B cell (primary cell): ENCODE results near the gene CDKN2D. TPM values are rescaled to one million over a fixed set of nuclear protein-coding genes. Genes with fewer than 3 reads are reported as not detected.

Source experiments
- ATAC-seq: fragments of 200-7000 bp; cut with Tn5 transposase; one replicate; pipeline ENCODE4 v1.10.0; 2021; ENCODE audit warnings: low read depth, mild to moderate bottlenecking, moderate number of reproducible peaks, moderate library complexity
- CTCF ChIA-PET: fragments of 350-600 bp; sonication (Branson Sonifier 250); formaldehyde crosslinking; loops from one replicate; lab custom pipeline; 2021; ENCODE audit warnings: antibody characterized with exemption, inconsistent platforms; lab: Charles Lee
- POLR2A ChIA-PET: fragments of 350-600 bp; sonication (Branson Sonifier 250); formaldehyde crosslinking; loops from one replicate; lab custom pipeline; 2021; ENCODE audit warnings: antibody characterized with exemption; lab: Charles Lee
- DNase-seq: peaks from one replicate; pipeline ENCODE4 v3.0.0; 2013
- H2AFZ ChIP-seq: 2 replicates; pipeline ENCODE4 v1.6.1; 2012; ENCODE audit warnings: mild to moderate bottlenecking, low read depth, low read length; ENCODE audit not compliant: insufficient read depth, poor library complexity, severe bottlenecking
- H3K27ac ChIP-seq, 2 donors: 1 replicate in 1 of 2; 2 replicates in 1 of 2; pipeline ENCODE4 v1.5.1; 2012 to 2013; ENCODE audit warnings: low read length in 2 of 2, mild to moderate bottlenecking in 2 of 2, moderate library complexity in 1 of 2
- H3K27me3 ChIP-seq, 4 experiments: fragments of 200-600 bp in 1 of 4; sonication (generic) in 1 of 4; replicated peaks in 1 of 4; 1 replicate in 2 of 4; 2 replicates in 2 of 4; pipeline versions ENCODE4 v1.6.1 to v1.7.0; 2013 to 2016; ENCODE audit warnings: low read length in 3 of 4, mild to moderate bottlenecking in 2 of 4, mixed read lengths in 1 of 4, moderate library complexity in 1 of 4; ENCODE audit not compliant: insufficient read depth in 4 of 4, control insufficient read depth in 3 of 4; ENCODE audit errors: control extremely low read depth in 1 of 4
- H3K36me3 ChIP-seq, 2 experiments: replicated peaks in 1 of 2; 1 replicate in 1 of 2; 2 replicates in 1 of 2; pipeline versions ENCODE4 v1.6.1 to v1.7.1; 2013; ENCODE audit warnings: low read length in 1 of 2; ENCODE audit not compliant: insufficient read depth in 2 of 2, control insufficient read depth in 1 of 2; ENCODE audit errors: control extremely low read depth in 1 of 2, extremely low read depth in 1 of 2
- H3K4me1 ChIP-seq, 2 donors: fragments of 200-600 bp in 1 of 2; sonication (generic) in 1 of 2; 1 replicate in 1 of 2; 2 replicates in 1 of 2; pipeline versions ENCODE4 v1.5.1 to v1.6.1; 2013 to 2017; ENCODE audit warnings: low read length in 2 of 2; ENCODE audit not compliant: control insufficient read depth in 2 of 2, insufficient read depth in 2 of 2
- H3K4me2 ChIP-seq: replicated peaks from 2 replicates; pipeline ENCODE3; 2012; ENCODE audit warnings: mild to moderate bottlenecking, low read depth, low read length; ENCODE audit not compliant: poor library complexity, severe bottlenecking
- H3K4me3 ChIP-seq, 5 experiments: fragments of 200-600 bp in 1 of 5; sonication (generic) in 1 of 5; 1 replicate in 3 of 5; 2 replicates in 2 of 5; pipeline versions ENCODE4 v1.5.1 to v1.7.0; 2011 to 2016; ENCODE audit warnings: low read length in 4 of 5, mild to moderate bottlenecking in 4 of 5, low read depth in 2 of 5, control low read depth in 1 of 5, moderate library complexity in 1 of 5; ENCODE audit not compliant: insufficient read depth in 1 of 5; ENCODE audit errors: control extremely low read depth in 1 of 5, extremely low read depth in 1 of 5
- H3K79me2 ChIP-seq: fragments of 200-600 bp; sonication (generic); one replicate; pipeline ENCODE4 v1.6.0; 2016; ENCODE audit warnings: low read length; ENCODE audit not compliant: control insufficient read depth, insufficient read depth
- H3K9ac ChIP-seq: fragments of 200-600 bp; sonication (generic); 2 replicates; pipeline ENCODE4 v1.6.1; 2017; ENCODE audit warnings: mild to moderate bottlenecking, low read length, moderate library complexity
- H3K9me3 ChIP-seq, 3 donors: one replicate each; pipeline versions ENCODE4 v1.6.1 to v1.7.1; 2013; ENCODE audit warnings: low read length in 2 of 3; ENCODE audit not compliant: control insufficient read depth in 2 of 3, insufficient read depth in 1 of 3; ENCODE audit errors: control extremely low read depth in 1 of 3
- H4K20me1 ChIP-seq: 2 replicates; pipeline ENCODE4 v1.6.0; 2012; ENCODE audit warnings: mild to moderate bottlenecking, low read length; ENCODE audit not compliant: insufficient read depth, control insufficient read depth, poor library complexity, severe bottlenecking
- H3K27ac Mint-ChIP-seq: one replicate; pipeline ENCODE4 v1.8.0; 2021; ENCODE audit warnings: mixed read lengths
- H3K27me3 Mint-ChIP-seq: one replicate; pipeline ENCODE4 v1.8.0; 2021; ENCODE audit warnings: mixed read lengths
- H3K4me1 Mint-ChIP-seq: one replicate; pipeline ENCODE4 v1.8.0; 2021; ENCODE audit warnings: mixed read lengths
- H3K4me3 Mint-ChIP-seq: one replicate; pipeline ENCODE4 v1.8.0; 2021; ENCODE audit warnings: mixed read lengths
- H3K9me3 Mint-ChIP-seq: one replicate; pipeline ENCODE4 v1.8.0; 2022; ENCODE audit warnings: mixed read lengths; ENCODE audit not compliant: insufficient read depth
- EZH2 ChIP-seq: IDR thresholded peaks from 2 replicates; pipeline ENCODE4 v1.6.1; 2012; ENCODE audit warnings: borderline replicate concordance, low read depth, mild to moderate bottlenecking, moderate library complexity, low read length; ENCODE audit not compliant: insufficient read depth, poor library complexity, severe bottlenecking
- whole genome bisulfite sequencing: methylation state at CpG from one replicate; pipeline ENCODE4 v1.1.5; 2013; ENCODE audit warnings: missing lambda C conversion rate; ENCODE audit not compliant: insufficient coverage; 5-methylcytosine and 5-hydroxymethylcytosine counted together
- intact Hi-C: fragments of 100-400 bp; cut with micrococcal nuclease; formaldehyde crosslinking; loops from one replicate; pipeline ENCODE4 v1.10.0; 2022
- polyA plus RNA-seq: library from polyadenylated mRNA; depleted of rRNA; stranded (reverse); fragments of >200 nt; gene quantifications from 2 replicates; pipeline ENCODE4 v1.2.3, GENCODE V29; 2012
- total RNA-seq, 2 donors: library from RNA; stranded (reverse); fragments of 120-200 nt in 1 of 2; gene quantifications; 1 replicate in 1 of 2; 2 replicates in 1 of 2; pipeline versions ENCODE4 v1.2.3 to v1.2.4, GENCODE V29; 2013 to 2022
- TF ChIP-seq, protein P1 (sequence below): fragments of 200-600 bp; IDR thresholded peaks from one replicate; pipeline ENCODE4 v1.8.0; 2022; ENCODE audit warnings: antibody characterized with exemption, mild to moderate bottlenecking

Gene CDKN2D
- total and polyA plus RNA-seq, 2 donors (not counting 1 experiment from before 2014, with no cell fraction given) = 38.4 to 122 TPM

DNA sequence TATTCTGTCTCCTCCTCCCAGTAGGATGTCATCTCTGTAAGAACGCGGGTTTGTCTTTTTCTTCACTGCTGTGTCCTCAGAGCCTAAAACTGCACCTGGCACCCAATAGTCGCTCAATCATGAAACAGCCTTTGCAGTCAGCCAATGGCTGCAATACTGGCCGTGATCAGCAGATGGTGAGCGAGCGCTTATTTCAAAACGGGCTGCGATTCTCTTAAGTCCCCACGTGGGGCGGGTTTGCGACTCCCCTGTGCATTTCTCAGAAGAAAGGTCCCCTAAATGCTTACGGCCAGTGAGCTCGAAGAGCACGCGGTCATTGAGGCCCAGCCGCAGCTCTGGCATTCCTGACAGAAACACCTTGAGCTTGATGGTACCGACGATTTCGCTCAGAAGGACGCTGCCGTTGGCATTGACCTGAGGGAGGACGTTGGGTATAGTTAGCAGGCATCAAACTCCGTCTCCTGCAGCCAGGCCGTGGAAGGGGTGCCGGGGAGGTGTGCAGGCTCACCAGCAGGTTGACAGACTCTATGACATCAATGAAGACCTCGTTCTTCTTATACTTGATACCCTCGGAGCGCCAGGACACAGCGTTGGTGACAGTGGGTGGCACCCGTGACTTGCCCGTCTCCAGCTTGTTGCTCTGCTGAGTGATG, 12.3 kb upstream of the CDKN2D start:
- no peak overlapping the region for H3K9ac ChIP-seq
- no peaks in the 10 kb centered on the region for H3K27me3 ChIP-seq
- Mint-ChIP-seq H3K9me3 (no peaks in the 10 kb centered on the region), H3K27me3 (no peaks in the 10 kb centered on the region), H3K4me3 (peak overlapping the region; percentile 30), H3K4me1 (peaks cover 16% of the 10 kb centered on the region), H3K27ac (peak overlapping the region; percentile 16)
- H3K4me1 ChIP-seq = peaks cover 4 to 8% of the 10 kb centered on the region in 2 donors
- ChIA-PET CTCF (interaction anchor here (0.7 to 9.2 kb wide), 49 partner anchors 10 to 736 kb away, joined by 3 to 464 read pairs (median 6); partner anchors contain the start of genes ATG4D, KEAP1, QTRT1 and SLC44A2), POLR2A (interaction anchor here (0.5 to 2.5 kb wide), 10 partner anchors 21 to 149 kb away, joined by 3 to 29 read pairs (median 3); partner anchors contain the start of genes KEAP1 and QTRT1)
- H3K4me2 ChIP-seq = peak overlapping the region; percentile 47
- TF ChIP-seq, protein P1, sequence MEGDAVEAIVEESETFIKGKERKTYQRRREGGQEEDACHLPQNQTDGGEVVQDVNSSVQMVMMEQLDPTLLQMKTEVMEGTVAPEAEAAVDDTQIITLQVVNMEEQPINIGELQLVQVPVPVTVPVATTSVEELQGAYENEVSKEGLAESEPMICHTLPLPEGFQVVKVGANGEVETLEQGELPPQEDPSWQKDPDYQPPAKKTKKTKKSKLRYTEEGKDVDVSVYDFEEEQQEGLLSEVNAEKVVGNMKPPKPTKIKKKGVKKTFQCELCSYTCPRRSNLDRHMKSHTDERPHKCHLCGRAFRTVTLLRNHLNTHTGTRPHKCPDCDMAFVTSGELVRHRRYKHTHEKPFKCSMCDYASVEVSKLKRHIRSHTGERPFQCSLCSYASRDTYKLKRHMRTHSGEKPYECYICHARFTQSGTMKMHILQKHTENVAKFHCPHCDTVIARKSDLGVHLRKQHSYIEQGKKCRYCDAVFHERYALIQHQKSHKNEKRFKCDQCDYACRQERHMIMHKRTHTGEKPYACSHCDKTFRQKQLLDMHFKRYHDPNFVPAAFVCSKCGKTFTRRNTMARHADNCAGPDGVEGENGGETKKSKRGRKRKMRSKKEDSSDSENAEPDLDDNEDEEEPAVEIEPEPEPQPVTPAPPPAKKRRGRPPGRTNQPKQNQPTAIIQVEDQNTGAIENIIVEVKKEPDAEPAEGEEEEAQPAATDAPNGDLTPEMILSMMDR = peak; percentile 98
- TF ChIP-seq EZH2 = no peak
- peak overlapping the region in 1 of 5 experiments; percentile 2 for H3K4me3 ChIP-seq
- WGBS = 27% methylated on average over 29 of the region's 31 CpGs
- peak overlapping the region; percentile 52 for H2AFZ ChIP-seq
- H3K27ac ChIP-seq = no peak overlapping the region
- no peaks in the 10 kb centered on the region for H4K20me1 ChIP-seq
- no peaks in the 10 kb centered on the region for H3K36me3 ChIP-seq
- DNase-seq (peak; percentile 93), ATAC-seq (peak; percentile 99)
- H3K9me3 ChIP-seq = no peaks in the 10 kb centered on the region
- peaks cover 9% of the 10 kb centered on the region for H3K79me2 ChIP-seq
- intact Hi-C loops = loop anchor here (1.0 to 5.0 kb wide), 5 partner anchors 22 to 118 kb away; no protein-coding TSS in a partner anchor

DNA sequence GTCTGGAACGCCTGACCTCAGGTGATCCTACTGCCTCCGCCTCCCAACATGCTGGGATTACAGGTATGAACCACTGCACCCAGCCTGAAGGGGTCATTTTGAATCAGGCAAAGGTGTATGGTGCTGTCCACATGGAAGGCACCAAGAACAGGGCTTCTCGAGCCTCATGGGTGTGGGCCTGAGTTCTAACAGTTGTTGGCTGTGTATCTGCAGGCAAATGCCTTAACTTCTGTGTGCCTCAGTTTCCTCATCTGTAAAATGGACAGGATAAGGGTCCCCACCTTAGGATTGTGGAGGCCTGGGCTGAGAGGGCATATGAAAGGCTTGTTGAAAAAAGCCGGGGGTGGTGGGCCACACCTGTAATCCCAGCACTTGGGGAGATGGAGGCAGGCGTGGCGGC, 9.2 kb upstream of the CDKN2D start:
- POLR2A ChIA-PET = no interaction called here
- H3K4me2 ChIP-seq = no peak overlapping the region

More for the DNA sequence above, 9.2 kb upstream of the CDKN2D start:
- Histone ChIP-seq H3K9ac (no peak overlapping the region), H3K27me3 (no peaks in the 10 kb centered on the region), H4K20me1 (no peaks in the 10 kb centered on the region), H3K79me2 (peaks cover 9% of the 10 kb centered on the region), H3K9me3 (no peaks in the 10 kb centered on the region), H3K4me3 (no peak overlapping the region), H2AFZ (no peak overlapping the region), H3K27ac (no peak overlapping the region), H3K36me3 (no peaks in the 10 kb centered on the region), H3K4me1 (peaks cover 4 to 8% of the 10 kb centered on the region in 2 donors)
- Mint-ChIP-seq H3K4me3 (no peak overlapping the region), H3K27ac (no peak overlapping the region), H3K9me3 (no peaks in the 10 kb centered on the region), H3K27me3 (no peaks in the 10 kb centered on the region), H3K4me1 (peaks cover 9% of the 10 kb centered on the region)
- no peak for ATAC-seq
- intact Hi-C loops = no loop called here
- no peak for TF ChIP-seq EZH2
- TF ChIP-seq, protein P1 = no peak
- CTCF ChIA-PET = interaction anchor here (0.6 to 9.2 kb wide), 3 partner anchors 12 to 121 kb away, joined by 3 to 464 read pairs (median 4); partner anchors contain the start of gene KRI1
- DNase-seq = no peak
- WGBS = 97% methylated on average over 6 of the region's 6 CpGs
